NCI-H146 treated with DMSO at 0.1 percent for 48 hours (cell line): ENCODE data around the gene MON2.
"Not testable (repeated sequence)": the region's sequence is repeated elsewhere in the genome, so short reads cannot be mapped to it uniquely, and the experiment has no call there.

ENCODE experiments used
- DNase-seq: peaks from one replicate; lab custom pipeline; 2025; ENCODE audit not compliant: unreplicated experiment; lab: John Stamatoyannopoulos, UW

Gene MON2

GRCh38 chr12:62543741-62544140 lies 77.1 kb downstream of the MON2 start:
- no peak for DNase-seq

- DNase-seq, result no peak
Measured at GRCh38 chr12:62552906-62553556, 86.4 kb downstream of the MON2 start.

GRCh38 chr12:62559366-62559765 lies 92.7 kb downstream of the MON2 start:
- not testable (repeated sequence) for DNase-seq

- DNase-seq, result no peak
Measured at GRCh38 chr12:62562846-62563245, 96.2 kb downstream of the MON2 start.

GRCh38 chr12:62575036-62575435 lies 108.4 kb downstream of the MON2 start:
- DNase-seq, result no peak

- DNase-seq, result no peak
Measured at GRCh38 chr12:62576503-62576902, 109.9 kb downstream of the MON2 start.

- no peak for DNase-seq
Measured at GRCh38 chr12:62578726-62579125, 112.1 kb downstream of the MON2 start.

- DNase-seq, result peak; percentile 29
Measured at GRCh38 chr12:62581288-62582064, 114.8 kb downstream of the MON2 start.

- DNase-seq, result no peak
Measured at GRCh38 chr12:62582065-62582366, 115.4 kb downstream of the MON2 start.

- no peak for DNase-seq
Measured at GRCh38 chr12:62584619-62585018, 118.0 kb downstream of the MON2 start.

GRCh38 chr12:62586850-62587249 lies 120.2 kb downstream of the MON2 start:
- DNase-seq, result no peak

GRCh38 chr12:62588916-62589315 lies 122.3 kb downstream of the MON2 start:
- no peak for DNase-seq

- DNase-seq, result no peak
Measured at GRCh38 chr12:62597253-62597652, 130.6 kb downstream of the MON2 start.

- no peak for DNase-seq
Measured at GRCh38 chr12:62598846-62599245, 132.2 kb downstream of the MON2 start.

GRCh38 chr12:62599854-62600437 lies 133.3 kb downstream of the MON2 start:
- DNase-seq, result no peak

GRCh38 chr12:62601765-62602164 lies 135.1 kb downstream of the MON2 start:
- DNase-seq, result peak; percentile 28

- peak; percentile 81 for DNase-seq
Measured at GRCh38 chr12:62602255-62603060, 135.8 kb downstream of the MON2 start.

- DNase-seq, result peak; percentile 78
Measured at GRCh38 chr12:62603061-62603810, 136.6 kb downstream of the MON2 start.

- no peak for DNase-seq
Measured at GRCh38 chr12:62603811-62604098, 137.1 kb downstream of the MON2 start.

GRCh38 chr12:62604373-62604772 lies 137.7 kb downstream of the MON2 start:
- no peak for DNase-seq

GRCh38 chr12:62604871-62605270 lies 138.2 kb downstream of the MON2 start:
- DNase-seq, result no peak
